ENCODE measurements around the gene LUZP2. TPM values are rescaled to one million over a fixed set of nuclear protein-coding genes. Genes with fewer than 3 reads are reported as not detected.

Gene LUZP2
- total and polyA plus RNA-seq, 2 of the 8 experiments (the other 6 are each of a cell fraction or from before 2014, with no cell fraction given): 0.79 to 1.5 TPM

DNA sequence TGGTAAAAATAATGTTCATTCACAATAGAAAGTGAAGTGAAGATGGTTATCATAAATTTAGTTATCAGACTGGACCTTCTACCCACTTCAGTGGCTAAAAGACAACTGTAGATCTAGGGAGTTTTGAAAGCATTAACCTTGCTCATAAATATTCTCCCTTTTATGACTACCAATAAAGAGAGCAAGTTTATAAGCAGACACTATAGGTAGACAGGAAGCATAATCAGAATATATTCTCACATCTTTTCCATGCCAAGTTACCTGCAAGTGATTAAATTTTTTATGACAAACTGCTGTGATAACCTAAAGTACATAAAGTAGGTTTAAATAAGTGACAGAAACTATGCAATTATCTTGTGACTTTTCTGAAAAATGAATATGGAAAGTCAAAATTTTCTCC is 62.5 kb downstream of the LUZP2 start (continued):
- TF ChIP-seq, protein P1, sequence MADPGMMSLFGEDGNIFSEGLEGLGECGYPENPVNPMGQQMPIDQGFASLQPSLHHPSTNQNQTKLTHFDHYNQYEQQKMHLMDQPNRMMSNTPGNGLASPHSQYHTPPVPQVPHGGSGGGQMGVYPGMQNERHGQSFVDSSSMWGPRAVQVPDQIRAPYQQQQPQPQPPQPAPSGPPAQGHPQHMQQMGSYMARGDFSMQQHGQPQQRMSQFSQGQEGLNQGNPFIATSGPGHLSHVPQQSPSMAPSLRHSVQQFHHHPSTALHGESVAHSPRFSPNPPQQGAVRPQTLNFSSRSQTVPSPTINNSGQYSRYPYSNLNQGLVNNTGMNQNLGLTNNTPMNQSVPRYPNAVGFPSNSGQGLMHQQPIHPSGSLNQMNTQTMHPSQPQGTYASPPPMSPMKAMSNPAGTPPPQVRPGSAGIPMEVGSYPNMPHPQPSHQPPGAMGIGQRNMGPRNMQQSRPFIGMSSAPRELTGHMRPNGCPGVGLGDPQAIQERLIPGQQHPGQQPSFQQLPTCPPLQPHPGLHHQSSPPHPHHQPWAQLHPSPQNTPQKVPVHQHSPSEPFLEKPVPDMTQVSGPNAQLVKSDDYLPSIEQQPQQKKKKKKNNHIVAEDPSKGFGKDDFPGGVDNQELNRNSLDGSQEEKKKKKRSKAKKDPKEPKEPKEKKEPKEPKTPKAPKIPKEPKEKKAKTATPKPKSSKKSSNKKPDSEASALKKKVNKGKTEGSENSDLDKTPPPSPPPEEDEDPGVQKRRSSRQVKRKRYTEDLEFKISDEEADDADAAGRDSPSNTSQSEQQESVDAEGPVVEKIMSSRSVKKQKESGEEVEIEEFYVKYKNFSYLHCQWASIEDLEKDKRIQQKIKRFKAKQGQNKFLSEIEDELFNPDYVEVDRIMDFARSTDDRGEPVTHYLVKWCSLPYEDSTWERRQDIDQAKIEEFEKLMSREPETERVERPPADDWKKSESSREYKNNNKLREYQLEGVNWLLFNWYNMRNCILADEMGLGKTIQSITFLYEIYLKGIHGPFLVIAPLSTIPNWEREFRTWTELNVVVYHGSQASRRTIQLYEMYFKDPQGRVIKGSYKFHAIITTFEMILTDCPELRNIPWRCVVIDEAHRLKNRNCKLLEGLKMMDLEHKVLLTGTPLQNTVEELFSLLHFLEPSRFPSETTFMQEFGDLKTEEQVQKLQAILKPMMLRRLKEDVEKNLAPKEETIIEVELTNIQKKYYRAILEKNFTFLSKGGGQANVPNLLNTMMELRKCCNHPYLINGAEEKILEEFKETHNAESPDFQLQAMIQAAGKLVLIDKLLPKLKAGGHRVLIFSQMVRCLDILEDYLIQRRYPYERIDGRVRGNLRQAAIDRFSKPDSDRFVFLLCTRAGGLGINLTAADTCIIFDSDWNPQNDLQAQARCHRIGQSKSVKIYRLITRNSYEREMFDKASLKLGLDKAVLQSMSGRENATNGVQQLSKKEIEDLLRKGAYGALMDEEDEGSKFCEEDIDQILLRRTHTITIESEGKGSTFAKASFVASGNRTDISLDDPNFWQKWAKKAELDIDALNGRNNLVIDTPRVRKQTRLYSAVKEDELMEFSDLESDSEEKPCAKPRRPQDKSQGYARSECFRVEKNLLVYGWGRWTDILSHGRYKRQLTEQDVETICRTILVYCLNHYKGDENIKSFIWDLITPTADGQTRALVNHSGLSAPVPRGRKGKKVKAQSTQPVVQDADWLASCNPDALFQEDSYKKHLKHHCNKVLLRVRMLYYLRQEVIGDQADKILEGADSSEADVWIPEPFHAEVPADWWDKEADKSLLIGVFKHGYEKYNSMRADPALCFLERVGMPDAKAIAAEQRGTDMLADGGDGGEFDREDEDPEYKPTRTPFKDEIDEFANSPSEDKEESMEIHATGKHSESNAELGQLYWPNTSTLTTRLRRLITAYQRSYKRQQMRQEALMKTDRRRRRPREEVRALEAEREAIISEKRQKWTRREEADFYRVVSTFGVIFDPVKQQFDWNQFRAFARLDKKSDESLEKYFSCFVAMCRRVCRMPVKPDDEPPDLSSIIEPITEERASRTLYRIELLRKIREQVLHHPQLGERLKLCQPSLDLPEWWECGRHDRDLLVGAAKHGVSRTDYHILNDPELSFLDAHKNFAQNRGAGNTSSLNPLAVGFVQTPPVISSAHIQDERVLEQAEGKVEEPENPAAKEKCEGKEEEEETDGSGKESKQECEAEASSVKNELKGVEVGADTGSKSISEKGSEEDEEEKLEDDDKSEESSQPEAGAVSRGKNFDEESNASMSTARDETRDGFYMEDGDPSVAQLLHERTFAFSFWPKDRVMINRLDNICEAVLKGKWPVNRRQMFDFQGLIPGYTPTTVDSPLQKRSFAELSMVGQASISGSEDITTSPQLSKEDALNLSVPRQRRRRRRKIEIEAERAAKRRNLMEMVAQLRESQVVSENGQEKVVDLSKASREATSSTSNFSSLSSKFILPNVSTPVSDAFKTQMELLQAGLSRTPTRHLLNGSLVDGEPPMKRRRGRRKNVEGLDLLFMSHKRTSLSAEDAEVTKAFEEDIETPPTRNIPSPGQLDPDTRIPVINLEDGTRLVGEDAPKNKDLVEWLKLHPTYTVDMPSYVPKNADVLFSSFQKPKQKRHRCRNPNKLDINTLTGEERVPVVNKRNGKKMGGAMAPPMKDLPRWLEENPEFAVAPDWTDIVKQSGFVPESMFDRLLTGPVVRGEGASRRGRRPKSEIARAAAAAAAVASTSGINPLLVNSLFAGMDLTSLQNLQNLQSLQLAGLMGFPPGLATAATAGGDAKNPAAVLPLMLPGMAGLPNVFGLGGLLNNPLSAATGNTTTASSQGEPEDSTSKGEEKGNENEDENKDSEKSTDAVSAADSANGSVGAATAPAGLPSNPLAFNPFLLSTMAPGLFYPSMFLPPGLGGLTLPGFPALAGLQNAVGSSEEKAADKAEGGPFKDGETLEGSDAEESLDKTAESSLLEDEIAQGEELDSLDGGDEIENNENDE (IDR thresholded peaks at IDR 0.05; ENCODE audit: insufficient replicate concordance, low read length): no peak
- TF ChIP-seq POLR2AphosphoS5 (IDR thresholded peaks at IDR 0.05; ENCODE audit: low read depth, low read length): no peak
- TF ChIP-seq ASH2L (IDR thresholded peaks at IDR 0.05; ENCODE audit: low read length): no peak
- TF ChIP-seq USF2 (IDR thresholded peaks at IDR 0.05; ENCODE audit: low read length): no peak

Measured in H1 (cell line).